ENCODE data around the gene CCK. TPM values are rescaled to one million over a fixed set of nuclear protein-coding genes. Genes with fewer than 3 reads are reported as not detected.

Gene CCK
- total RNA-seq, 4 donors from 2014 or later = 1.4 to 2.2 (median 1.9) TPM; not detected in 1

DNA sequence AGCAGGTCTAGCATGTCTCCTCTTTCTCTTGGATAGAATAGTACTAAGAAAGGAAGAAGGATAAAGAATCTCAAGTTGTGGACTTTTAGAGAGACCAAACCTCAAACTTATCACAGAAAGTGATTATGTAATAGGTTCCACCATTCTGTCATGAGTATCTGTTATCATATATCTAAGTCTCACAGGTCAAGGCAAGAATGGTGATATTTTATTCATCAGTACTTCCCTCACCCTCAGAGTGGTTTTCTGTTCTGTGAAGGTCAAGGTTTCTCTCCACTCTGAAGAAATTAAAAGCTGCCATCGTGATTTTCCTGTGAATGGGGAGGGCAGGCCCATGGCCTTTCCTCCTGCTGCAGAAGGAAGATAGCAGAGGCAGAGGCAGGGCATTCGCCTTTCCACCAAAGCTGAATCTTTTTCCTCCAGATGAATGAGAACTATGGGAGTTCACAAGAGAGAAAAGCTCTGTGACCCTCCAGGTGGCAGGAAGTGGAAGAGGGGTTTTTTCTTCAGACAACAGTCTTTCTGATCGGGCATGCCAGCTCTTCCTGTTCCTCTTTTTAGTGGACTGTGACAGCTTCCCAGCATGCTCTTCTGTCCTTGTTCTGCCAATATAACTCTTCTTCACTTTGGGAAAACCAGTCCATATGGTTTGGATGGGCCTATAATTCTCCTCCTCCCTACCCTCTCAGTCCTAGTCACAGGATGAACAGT, 37.1 kb upstream of the CCK start:
- in situ Hi-C loops (cut with MboI; ENCODE audit: low pct_ligation_motif_present in 1 of 4, low pct_unique_long_range_greater_than_20kb in 1 of 4, low sequenced_read_pairs in 3 of 4) = no loop called here
- no peak overlapping the region for H3K27ac ChIP-seq
- intact Hi-C loops (cut with DNase I; ENCODE audit: low total_unique reads) = no loop called here
- H3K27me3 ChIP-seq = no peaks in the 10 kb centered on the region
- H3K4me1 ChIP-seq = no peaks in the 10 kb centered on the region
- no peaks in the 10 kb centered on the region for H3K9me3 ChIP-seq
- DNase-seq = no peak
- WGBS, 2 donors (ENCODE audit: low coverage in 1 of 2) = 10 to 40% methylated on average over 1 to 3 of the region's 3 CpGs
- no peak for TF ChIP-seq POLR2AphosphoS5 (IDR thresholded peaks at IDR 0.05)
- TF ChIP-seq EP300 (IDR thresholded peaks at IDR 0.05; ENCODE audit: low read depth) = no peak
- no peaks in the 10 kb centered on the region for H3K36me3 ChIP-seq
- no peak overlapping the region for H3K4me3 ChIP-seq

DNA sequence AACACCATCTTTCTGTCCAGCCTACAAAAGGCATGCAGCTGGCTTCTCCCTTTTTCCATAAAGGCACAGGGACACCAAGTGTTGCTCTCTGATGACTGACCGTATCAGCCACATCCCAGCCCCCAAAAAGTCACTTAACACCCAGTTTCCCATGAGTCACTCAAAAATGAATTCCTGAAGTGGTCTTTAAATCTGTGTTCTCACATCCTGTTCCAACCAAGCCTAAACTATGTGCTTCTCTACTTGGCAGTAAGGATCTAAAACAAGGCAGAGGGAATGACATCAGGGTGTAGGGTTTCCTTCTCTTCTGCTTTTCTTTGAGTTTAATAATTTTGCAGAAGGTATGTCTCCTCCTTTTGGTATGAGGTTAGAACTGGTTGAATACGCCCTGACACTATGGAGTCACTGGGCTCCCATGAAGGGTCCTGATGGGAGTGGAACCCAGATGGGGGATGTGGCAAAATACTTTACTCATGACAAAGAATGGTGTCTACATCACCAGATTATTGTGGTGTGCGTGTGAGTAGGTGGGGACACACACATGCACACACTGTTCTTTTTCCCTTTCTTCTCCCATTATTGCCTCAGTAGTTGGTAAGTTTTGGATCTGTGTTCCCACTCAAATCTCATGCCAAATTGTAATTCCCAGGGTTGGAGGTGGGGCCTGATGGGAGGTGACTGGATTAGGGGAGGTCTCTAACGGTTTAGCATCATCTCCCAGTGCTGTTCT, 35.6 kb upstream of the CCK start:
- in situ Hi-C loops (cut with MboI; ENCODE audit: low pct_ligation_motif_present in 1 of 4, low pct_unique_long_range_greater_than_20kb in 1 of 4, low sequenced_read_pairs in 3 of 4) = no loop called here
- H3K27me3 ChIP-seq = no peaks in the 10 kb centered on the region
- TF ChIP-seq, protein P1, sequence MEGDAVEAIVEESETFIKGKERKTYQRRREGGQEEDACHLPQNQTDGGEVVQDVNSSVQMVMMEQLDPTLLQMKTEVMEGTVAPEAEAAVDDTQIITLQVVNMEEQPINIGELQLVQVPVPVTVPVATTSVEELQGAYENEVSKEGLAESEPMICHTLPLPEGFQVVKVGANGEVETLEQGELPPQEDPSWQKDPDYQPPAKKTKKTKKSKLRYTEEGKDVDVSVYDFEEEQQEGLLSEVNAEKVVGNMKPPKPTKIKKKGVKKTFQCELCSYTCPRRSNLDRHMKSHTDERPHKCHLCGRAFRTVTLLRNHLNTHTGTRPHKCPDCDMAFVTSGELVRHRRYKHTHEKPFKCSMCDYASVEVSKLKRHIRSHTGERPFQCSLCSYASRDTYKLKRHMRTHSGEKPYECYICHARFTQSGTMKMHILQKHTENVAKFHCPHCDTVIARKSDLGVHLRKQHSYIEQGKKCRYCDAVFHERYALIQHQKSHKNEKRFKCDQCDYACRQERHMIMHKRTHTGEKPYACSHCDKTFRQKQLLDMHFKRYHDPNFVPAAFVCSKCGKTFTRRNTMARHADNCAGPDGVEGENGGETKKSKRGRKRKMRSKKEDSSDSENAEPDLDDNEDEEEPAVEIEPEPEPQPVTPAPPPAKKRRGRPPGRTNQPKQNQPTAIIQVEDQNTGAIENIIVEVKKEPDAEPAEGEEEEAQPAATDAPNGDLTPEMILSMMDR (IDR thresholded peaks at IDR 0.05) = no peak
- no peak for TF ChIP-seq POLR2AphosphoS5 (IDR thresholded peaks at IDR 0.05)
- no peak for TF ChIP-seq EP300 (IDR thresholded peaks at IDR 0.05; ENCODE audit: low read depth)
- TF ChIP-seq POLR2A (IDR thresholded peaks at IDR 0.05) = no peak

DNA sequence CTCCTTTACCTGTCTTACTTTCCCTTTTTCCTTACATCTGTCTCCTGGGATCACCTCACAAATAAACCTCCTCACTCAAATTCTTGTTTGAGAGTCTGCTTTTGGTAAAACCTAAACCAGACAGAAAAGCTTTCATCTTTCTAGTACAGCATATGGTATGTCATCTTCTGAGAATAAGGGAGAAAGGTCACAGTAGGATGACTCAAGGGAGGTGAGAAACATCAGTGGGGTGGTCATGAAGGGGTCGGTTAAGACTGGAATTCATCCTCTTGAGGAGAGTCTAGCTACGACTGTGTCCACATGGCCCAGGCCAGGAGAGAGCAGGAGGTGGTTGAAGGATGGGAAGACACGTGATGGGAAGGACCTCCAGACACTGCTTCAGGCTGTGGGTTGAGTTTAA, 34.8 kb upstream of the CCK start:
- Histone ChIP-seq H3K4me3 (no peak overlapping the region), H3K27ac (no peak overlapping the region), H3K4me1 (no peaks in the 10 kb centered on the region), H3K9me3 (no peaks in the 10 kb centered on the region), H3K27me3 (no peaks in the 10 kb centered on the region), H3K36me3 (no peaks in the 10 kb centered on the region)
- intact Hi-C loops (cut with DNase I; ENCODE audit: low total_unique reads) (no loop called here), in situ Hi-C loops (cut with MboI; ENCODE audit: low pct_ligation_motif_present in 1 of 4, low pct_unique_long_range_greater_than_20kb in 1 of 4, low sequenced_read_pairs in 3 of 4) (no loop called here)
- DNase-seq = no peak
- TF ChIP-seq, protein P1 (IDR thresholded peaks at IDR 0.05) = no peak
- TF ChIP-seq POLR2A (IDR thresholded peaks at IDR 0.05) (no peak), EP300 (IDR thresholded peaks at IDR 0.05; ENCODE audit: low read depth) (no peak), POLR2AphosphoS5 (IDR thresholded peaks at IDR 0.05) (no peak)
- 50 to 71% methylated on average over 2 to 3 of the region's 3 CpGs for WGBS, 2 donors (ENCODE audit: low coverage in 1 of 2)

More for the DNA sequence above, 35.6 kb upstream of the CCK start:
- Histone ChIP-seq H3K27ac (no peak overlapping the region), H3K9me3 (no peaks in the 10 kb centered on the region), H3K4me3 (no peak overlapping the region), H3K36me3 (no peaks in the 10 kb centered on the region), H3K4me1 (no peaks in the 10 kb centered on the region)
- intact Hi-C loops (cut with DNase I; ENCODE audit: low total_unique reads) = no loop called here
- DNase-seq = no peak
- 52 to 54% methylated on average over 2 to 4 of the region's 4 CpGs for WGBS, 2 donors (ENCODE audit: low coverage in 1 of 2)

DNA sequence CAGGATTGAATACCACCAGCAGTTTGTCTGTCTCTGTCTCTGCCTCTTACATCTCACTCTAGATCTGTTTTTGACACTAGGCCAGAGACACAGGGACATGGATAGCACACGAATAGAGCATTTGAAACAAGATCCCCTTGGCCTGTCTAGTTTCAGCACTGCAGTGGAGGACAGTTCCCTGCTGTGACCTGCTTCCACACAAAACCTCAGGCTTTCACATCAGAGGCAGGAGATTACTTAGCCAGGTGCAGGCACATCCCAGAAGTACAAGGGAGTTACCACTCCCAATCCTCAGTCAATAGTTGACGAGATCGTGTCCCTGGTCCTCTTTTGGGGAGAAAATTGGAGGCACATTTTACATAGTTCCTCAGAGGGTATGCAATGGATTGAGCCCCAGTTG, 34.0 kb upstream of the CCK start:
- WGBS, 2 donors (ENCODE audit: low coverage in 1 of 2) = 29 to 58% methylated on average over 2 to 3 of the region's 3 CpGs
- DNase-seq = peak; percentile 13
- no peaks in the 10 kb centered on the region for H3K27me3 ChIP-seq
- no peaks in the 10 kb centered on the region for H3K4me1 ChIP-seq
- no peak overlapping the region for H3K4me3 ChIP-seq
- in situ Hi-C loops (cut with MboI; ENCODE audit: low pct_ligation_motif_present in 1 of 4, low pct_unique_long_range_greater_than_20kb in 1 of 4, low sequenced_read_pairs in 3 of 4) (no loop called here), intact Hi-C loops (cut with DNase I; ENCODE audit: low total_unique reads) (no loop called here)
- TF ChIP-seq, protein P1 (IDR thresholded peaks at IDR 0.05) = no peak
- TF ChIP-seq POLR2AphosphoS5 (IDR thresholded peaks at IDR 0.05) (no peak), EP300 (IDR thresholded peaks at IDR 0.05; ENCODE audit: low read depth) (no peak), POLR2A (IDR thresholded peaks at IDR 0.05) (no peak)
- no peaks in the 10 kb centered on the region for H3K9me3 ChIP-seq
- no peak overlapping the region for H3K27ac ChIP-seq
- H3K36me3 ChIP-seq = no peaks in the 10 kb centered on the region

All from transverse colon (tissue), 4 donors.